Activated CD8-positive, alpha-beta memory T cell treated with anti-CD3 and anti-CD28 coated beads for 24 hours (primary cell): ENCODE measurements around the gene KLHL22.
"Not testable (repeated sequence)": the region's sequence is repeated elsewhere in the genome, so short reads cannot be mapped to it uniquely, and the experiment has no call there.

ENCODE experiments used
- DNase-seq: peaks from one replicate; pipeline ENCODE4 v3.0.0-alpha.2; 2020

Gene KLHL22

GRCh38 chr22:20523086-20523983 lies 27.7 kb upstream of the KLHL22 start:
- DNase-seq: no peak

GRCh38 chr22:20522134-20523004 lies 26.8 kb upstream of the KLHL22 start:
- no peak for DNase-seq

GRCh38 chr22:20520093-20520511 lies 24.5 kb upstream of the KLHL22 start:
- DNase-seq: peak; percentile 71

GRCh38 chr22:20519558-20519957 lies 24.0 kb upstream of the KLHL22 start:
- DNase-seq: no peak

- DNase-seq: no peak
Measured at GRCh38 chr22:20517841-20518592, 22.4 kb upstream of the KLHL22 start.

GRCh38 chr22:20517422-20517821 lies 21.8 kb upstream of the KLHL22 start:
- DNase-seq: no peak

- no peak for DNase-seq
Measured at GRCh38 chr22:20516399-20516798, 20.8 kb upstream of the KLHL22 start.

- no peak for DNase-seq
Measured at GRCh38 chr22:20514658-20515406, 19.2 kb upstream of the KLHL22 start.

- DNase-seq: no peak
Measured at GRCh38 chr22:20511578-20512229, 16.1 kb upstream of the KLHL22 start.

GRCh38 chr22:20510811-20511577 lies 15.4 kb upstream of the KLHL22 start:
- DNase-seq: no peak

- no peak for DNase-seq
Measured at GRCh38 chr22:20509344-20510047, 13.9 kb upstream of the KLHL22 start.

GRCh38 chr22:20508815-20509271 lies 13.2 kb upstream of the KLHL22 start:
- no peak for DNase-seq

GRCh38 chr22:20508067-20508755 lies 12.6 kb upstream of the KLHL22 start:
- not testable (repeated sequence) for DNase-seq

- DNase-seq: peak; percentile 93
Measured at GRCh38 chr22:20507253-20508066, 11.9 kb upstream of the KLHL22 start, which contains the start of gene MED15. MED15 (plus strand) TSS chr22:20507610; CDS start chr22:20507679, 69 bp downstream.

GRCh38 chr22:20506543-20507252 lies 11.1 kb upstream of the KLHL22 start:
- DNase-seq: no peak

- DNase-seq: not testable (repeated sequence)
Measured at GRCh38 chr22:20504293-20504922, 8.8 kb upstream of the KLHL22 start.

- DNase-seq: no peak
Measured at GRCh38 chr22:20503816-20504215, 8.2 kb upstream of the KLHL22 start.
